HUES64 (cell line): ENCODE measurements around the gene MMP3.

Experiments used
- H3K27ac ChIP-seq: 2 replicates; pipeline ENCODE4 v1.7.0; 2013; ENCODE audit warnings: low read depth, low read length, inconsistent platforms
- H3K27me3 ChIP-seq: 2 replicates; pipeline ENCODE4 v1.6.1; 2013; ENCODE audit warnings: mild to moderate bottlenecking, low read length; ENCODE audit not compliant: insufficient read depth
- H3K36me3 ChIP-seq: 2 replicates; pipeline ENCODE4 v1.6.1; 2013; ENCODE audit warnings: mild to moderate bottlenecking, low read length; ENCODE audit not compliant: insufficient read depth
- H3K4me1 ChIP-seq: 2 replicates; pipeline ENCODE4 v1.6.1; 2013; ENCODE audit warnings: mild to moderate bottlenecking, low read length, moderate library complexity; ENCODE audit not compliant: insufficient read depth
- H3K4me3 ChIP-seq: 2 replicates; pipeline ENCODE4 v1.5.1; 2013; ENCODE audit warnings: mild to moderate bottlenecking, low read length, moderate library complexity
- H3K9ac ChIP-seq: 2 replicates; pipeline ENCODE4 v1.6.1; 2013; ENCODE audit warnings: mild to moderate bottlenecking, low read depth, low read length
- H3K9me3 ChIP-seq: 2 replicates; pipeline ENCODE4 v1.6.1; 2013; ENCODE audit warnings: low read depth, low read length; ENCODE audit not compliant: insufficient read depth
- WGBS: fragments of 150-250, 120-280 bp; methylation state at CpG from one replicate; pipeline ENCODE4 v1.1.7; 2013; ENCODE audit warnings: missing lambda C conversion rate; 5-methylcytosine and 5-hydroxymethylcytosine counted together

MMP3 gene

DNA sequence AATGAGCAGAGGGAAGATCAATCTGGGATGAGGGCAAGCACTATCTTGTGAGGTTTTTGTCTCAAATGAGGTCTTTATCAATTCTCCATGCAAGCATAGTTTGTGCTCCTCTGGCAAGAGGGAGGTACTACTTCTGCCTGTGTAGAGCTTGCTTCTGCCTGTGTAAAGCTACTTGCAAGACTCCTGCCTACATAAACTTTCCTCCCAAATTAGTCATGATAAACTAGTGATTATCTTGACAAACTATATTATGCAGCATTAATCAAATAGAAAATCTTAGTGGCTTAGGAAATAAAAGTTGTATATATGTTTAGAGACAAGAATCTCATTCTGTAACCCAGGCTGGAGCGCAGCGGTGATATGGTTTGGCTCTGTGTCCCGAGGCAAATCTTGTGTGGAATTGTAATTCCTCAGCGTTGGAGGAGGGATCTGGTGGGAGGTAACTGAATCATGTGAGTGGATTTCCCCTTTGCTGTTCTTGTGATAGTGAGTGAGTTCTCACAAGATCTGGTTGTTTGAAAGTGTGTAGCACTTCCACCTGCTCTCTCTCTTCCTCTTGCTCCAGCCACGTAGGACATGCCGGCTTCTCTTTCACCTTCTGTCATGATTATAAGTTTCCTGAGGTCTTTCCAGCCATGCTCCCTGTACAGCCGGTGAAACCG, 54.9 kb downstream of the MMP3 start:
- Histone ChIP-seq H3K4me1 (no peaks in the 10 kb centered on the region), H3K9me3 (no peaks in the 10 kb centered on the region), H3K27ac (no peak overlapping the region), H3K27me3 (no peaks in the 10 kb centered on the region), H3K36me3 (no peaks in the 10 kb centered on the region), H3K9ac (no peak overlapping the region), H3K4me3 (no peak overlapping the region)
- 96% methylated on average over 8 of the region's 8 CpGs for WGBS
